ENCODE data around the gene KDR.
A peak's percentile ranks its signal among the peaks of the same experiment; 100 is the strongest.

Gene KDR

DNA sequence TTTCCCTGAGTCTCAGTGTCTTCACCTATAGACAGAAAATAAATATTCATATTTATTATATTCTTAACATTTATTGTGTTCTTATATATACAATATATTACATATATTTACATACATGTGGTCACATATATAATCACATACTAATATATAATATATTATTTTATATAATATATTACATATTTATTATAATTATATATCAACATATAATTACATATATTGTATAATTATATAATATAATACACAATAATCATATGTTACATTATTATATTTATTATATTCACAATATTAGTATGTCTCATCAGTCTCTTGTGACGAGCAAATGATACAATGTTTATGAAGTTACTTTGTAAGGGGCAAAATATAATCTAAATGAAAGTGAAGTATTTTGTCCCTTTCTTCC lies 87.7 kb downstream of the KDR start:
- Mint-ChIP-seq H3K4me1 (peaks cover 39% of the 10 kb centered on the region), H3K9me3 (peaks cover 35% of the 10 kb centered on the region), H3K27ac (no peak overlapping the region), H3K36me3 (ENCODE audit: low read depth) (peaks cover 23% of the 10 kb centered on the region), H3K4me3 (no peak overlapping the region), H3K27me3 (ENCODE audit: low read depth, poor library complexity) (peaks cover 3% of the 10 kb centered on the region)
- TF ChIP-seq, protein P1, sequence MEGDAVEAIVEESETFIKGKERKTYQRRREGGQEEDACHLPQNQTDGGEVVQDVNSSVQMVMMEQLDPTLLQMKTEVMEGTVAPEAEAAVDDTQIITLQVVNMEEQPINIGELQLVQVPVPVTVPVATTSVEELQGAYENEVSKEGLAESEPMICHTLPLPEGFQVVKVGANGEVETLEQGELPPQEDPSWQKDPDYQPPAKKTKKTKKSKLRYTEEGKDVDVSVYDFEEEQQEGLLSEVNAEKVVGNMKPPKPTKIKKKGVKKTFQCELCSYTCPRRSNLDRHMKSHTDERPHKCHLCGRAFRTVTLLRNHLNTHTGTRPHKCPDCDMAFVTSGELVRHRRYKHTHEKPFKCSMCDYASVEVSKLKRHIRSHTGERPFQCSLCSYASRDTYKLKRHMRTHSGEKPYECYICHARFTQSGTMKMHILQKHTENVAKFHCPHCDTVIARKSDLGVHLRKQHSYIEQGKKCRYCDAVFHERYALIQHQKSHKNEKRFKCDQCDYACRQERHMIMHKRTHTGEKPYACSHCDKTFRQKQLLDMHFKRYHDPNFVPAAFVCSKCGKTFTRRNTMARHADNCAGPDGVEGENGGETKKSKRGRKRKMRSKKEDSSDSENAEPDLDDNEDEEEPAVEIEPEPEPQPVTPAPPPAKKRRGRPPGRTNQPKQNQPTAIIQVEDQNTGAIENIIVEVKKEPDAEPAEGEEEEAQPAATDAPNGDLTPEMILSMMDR (IDR thresholded peaks at IDR 0.05) = no peak
- DNase-seq = no peak

DNA sequence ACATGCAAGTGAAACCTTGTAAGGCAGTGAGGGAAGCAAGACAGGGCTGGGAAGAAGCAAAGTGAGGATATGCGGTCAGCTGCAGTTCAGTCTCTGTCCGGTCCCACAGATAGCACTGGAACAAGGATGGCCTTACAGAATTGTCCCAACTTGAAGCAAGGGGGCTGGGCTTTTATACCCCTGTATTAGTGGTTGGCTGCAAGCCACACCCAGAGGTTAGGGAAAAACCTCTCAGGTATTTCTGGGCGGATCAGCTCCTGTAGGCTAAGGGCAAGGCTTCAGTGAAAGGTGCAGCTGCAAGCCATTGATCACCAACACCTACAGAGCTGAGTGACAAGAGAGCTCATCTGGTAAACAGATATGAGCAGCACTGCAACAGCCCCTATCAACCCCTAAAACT lies 89.0 kb downstream of the KDR start:
- Mint-ChIP-seq H3K27me3 (ENCODE audit: low read depth, poor library complexity) (peaks cover 3% of the 10 kb centered on the region), H3K4me1 (peaks cover 50% of the 10 kb centered on the region), H3K36me3 (ENCODE audit: low read depth) (peaks cover 16% of the 10 kb centered on the region), H3K4me3 (no peak overlapping the region), H3K27ac (peak overlapping the region; percentile 18), H3K9me3 (peaks cover 21% of the 10 kb centered on the region)
- no peak for DNase-seq
- TF ChIP-seq, protein P1 (IDR thresholded peaks at IDR 0.05) = no peak

DNA sequence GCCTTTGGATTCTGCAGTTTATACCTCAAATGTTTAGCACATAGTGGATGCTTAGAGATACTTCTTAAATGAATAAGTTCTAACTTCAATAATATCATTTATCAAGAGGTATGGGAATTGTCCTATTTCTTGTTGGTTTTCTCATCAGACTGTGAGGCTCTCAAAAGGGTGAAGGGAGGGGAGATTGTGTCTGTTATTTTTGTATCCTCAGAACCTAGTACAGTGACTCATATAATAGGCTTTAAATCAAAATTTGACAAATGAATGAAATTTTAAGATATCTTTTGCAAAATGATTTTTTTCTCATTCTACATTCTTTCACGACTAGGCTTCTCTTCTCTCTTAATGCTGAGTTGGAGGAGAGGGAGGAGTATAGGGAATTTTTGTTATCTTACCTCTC lies 89.5 kb downstream of the KDR start:
- Mint-ChIP-seq H3K36me3 (ENCODE audit: low read depth) (peaks cover 12% of the 10 kb centered on the region), H3K27me3 (ENCODE audit: low read depth, poor library complexity) (peaks cover 3% of the 10 kb centered on the region), H3K4me1 (peaks cover 55% of the 10 kb centered on the region), H3K4me3 (no peak overlapping the region), H3K9me3 (peaks cover 16% of the 10 kb centered on the region), H3K27ac (peak overlapping the region; percentile 18)
- DNase-seq = no peak
- TF ChIP-seq, protein P1 (IDR thresholded peaks at IDR 0.05) = no peak

DNA sequence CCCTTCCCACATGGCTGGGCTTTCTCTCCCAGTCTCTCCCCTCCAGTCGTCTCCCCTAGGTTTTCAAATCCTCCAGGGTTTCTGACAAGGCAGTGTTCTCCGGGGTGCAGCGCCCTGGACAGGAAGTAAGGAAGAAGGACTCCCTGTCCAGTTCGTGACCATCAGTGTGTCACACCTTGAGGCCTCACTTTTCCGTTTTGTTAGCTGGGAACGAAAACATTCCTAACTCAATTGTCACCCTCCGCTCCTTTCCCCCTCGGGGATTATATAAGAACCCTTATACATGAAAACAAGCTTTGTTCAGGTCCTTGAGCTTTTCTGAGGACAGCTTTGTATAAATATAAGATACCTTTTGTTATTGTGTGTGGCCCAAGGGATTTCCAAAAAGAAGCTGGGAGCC lies 92.1 kb downstream of the KDR start:
- peaks cover 3% of the 10 kb centered on the region for H3K27me3 Mint-ChIP-seq (ENCODE audit: low read depth, poor library complexity)
- H3K9me3 Mint-ChIP-seq = no peaks in the 10 kb centered on the region
- no peak overlapping the region for H3K4me3 Mint-ChIP-seq
- TF ChIP-seq, protein P1 (IDR thresholded peaks at IDR 0.05) = no peak
- peaks cover 79% of the 10 kb centered on the region for H3K4me1 Mint-ChIP-seq
- no peaks in the 10 kb centered on the region for H3K36me3 Mint-ChIP-seq (ENCODE audit: low read depth)
- no peak overlapping the region for H3K27ac Mint-ChIP-seq
- DNase-seq = no peak

DNA sequence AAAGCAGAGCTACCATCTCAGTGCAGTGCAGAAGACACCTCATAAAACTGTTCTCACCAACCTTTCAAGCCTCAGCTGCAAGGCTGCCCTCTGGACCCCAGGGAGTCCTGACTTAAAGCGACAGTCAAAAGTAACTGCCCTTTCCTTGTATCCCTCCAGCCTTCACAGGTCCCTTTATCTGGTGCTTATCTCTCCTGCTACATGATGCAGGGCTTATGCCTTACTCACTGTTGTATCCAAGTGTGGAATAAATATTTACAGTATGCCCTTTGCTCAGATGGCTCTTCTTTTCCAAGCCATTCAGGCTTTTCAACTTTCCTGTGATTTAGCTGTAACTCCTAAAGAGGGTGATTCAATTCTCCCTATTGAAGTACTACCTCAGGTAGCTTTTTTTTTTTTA lies 92.6 kb downstream of the KDR start:
- H3K4me1 Mint-ChIP-seq = peaks cover 75% of the 10 kb centered on the region
- peaks cover 3% of the 10 kb centered on the region for H3K27me3 Mint-ChIP-seq (ENCODE audit: low read depth, poor library complexity)
- DNase-seq = no peak
- H3K9me3 Mint-ChIP-seq = no peaks in the 10 kb centered on the region
- H3K27ac Mint-ChIP-seq = peak overlapping the region; percentile 68
- no peak overlapping the region for H3K4me3 Mint-ChIP-seq
- H3K36me3 Mint-ChIP-seq (ENCODE audit: low read depth) = no peaks in the 10 kb centered on the region
- TF ChIP-seq, protein P1 (IDR thresholded peaks at IDR 0.05) = no peak

DNA sequence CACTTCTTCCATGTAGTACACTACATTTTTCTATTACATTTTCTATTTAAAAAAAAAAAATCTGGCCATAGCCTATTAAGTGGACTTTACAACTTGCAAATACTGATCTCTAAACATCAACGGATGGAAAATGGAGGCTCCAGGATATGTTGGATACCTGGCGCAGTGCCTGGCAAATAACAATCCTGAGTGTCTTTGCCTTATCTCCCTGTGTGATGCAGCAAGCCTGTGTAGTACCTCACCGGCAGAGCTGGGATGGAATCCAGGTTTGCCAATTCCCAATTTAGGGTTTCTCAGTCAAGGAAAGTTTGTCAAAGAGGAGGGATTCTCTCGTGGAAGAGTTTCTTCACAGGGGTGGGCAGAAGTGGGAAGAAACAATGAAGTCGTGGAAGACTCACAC lies 93.2 kb downstream of the KDR start:
- no peaks in the 10 kb centered on the region for H3K9me3 Mint-ChIP-seq
- H3K4me1 Mint-ChIP-seq = peaks cover 75% of the 10 kb centered on the region
- H3K27me3 Mint-ChIP-seq (ENCODE audit: low read depth, poor library complexity) = peaks cover 3% of the 10 kb centered on the region
- no peak overlapping the region for H3K27ac Mint-ChIP-seq
- no peaks in the 10 kb centered on the region for H3K36me3 Mint-ChIP-seq (ENCODE audit: low read depth)
- TF ChIP-seq, protein P1 (IDR thresholded peaks at IDR 0.05) = no peak
- H3K4me3 Mint-ChIP-seq = no peak overlapping the region
- DNase-seq = no peak
